GM19035 (cell line): ENCODE results near the gene COLQ.

ENCODE experiments used
- ATAC-seq: cut with Tn5 transposase; IDR thresholded peaks from one replicate; pipeline ENCODE4 v1.9.1; 2021; ENCODE audit not compliant: unreplicated experiment

Gene COLQ

GRCh38 chr3:15520804-15521572 is 518 bp downstream of the COLQ start:
- no peak for ATAC-seq

- no peak for ATAC-seq
Measured at GRCh38 chr3:15520185-15520584, 1.3 kb downstream of the COLQ start.

GRCh38 chr3:15519096-15519495 is 2.4 kb downstream of the COLQ start:
- no peak for ATAC-seq

GRCh38 chr3:15514663-15515340 is 6.7 kb downstream of the COLQ start:
- no peak for ATAC-seq

- no peak for ATAC-seq
Measured at GRCh38 chr3:15513810-15514662, 7.5 kb downstream of the COLQ start.

GRCh38 chr3:15513116-15513515 is 8.4 kb downstream of the COLQ start:
- no peak for ATAC-seq

GRCh38 chr3:15512166-15512565 is 9.3 kb downstream of the COLQ start:
- ATAC-seq, result no peak

- ATAC-seq, result no peak
Measured at GRCh38 chr3:15511156-15511555, 10.3 kb downstream of the COLQ start.

- no peak for ATAC-seq
Measured at GRCh38 chr3:15510493-15510892, 11.0 kb downstream of the COLQ start.

- ATAC-seq, result no peak
Measured at GRCh38 chr3:15506571-15506970, 14.9 kb downstream of the COLQ start.

GRCh38 chr3:15505479-15506165 is 15.9 kb downstream of the COLQ start:
- ATAC-seq, result no peak

- no peak for ATAC-seq
Measured at GRCh38 chr3:15502616-15503015, 18.9 kb downstream of the COLQ start.

- no peak for ATAC-seq
Measured at GRCh38 chr3:15501126-15501525, 20.4 kb downstream of the COLQ start.

GRCh38 chr3:15500107-15500724 is 21.3 kb downstream of the COLQ start:
- ATAC-seq, result no peak

GRCh38 chr3:15499536-15499935 is 22.0 kb downstream of the COLQ start:
- no peak for ATAC-seq

GRCh38 chr3:15498431-15499214 is 22.9 kb downstream of the COLQ start:
- ATAC-seq, result no peak

- no peak for ATAC-seq
Measured at GRCh38 chr3:15497964-15498363, 23.5 kb downstream of the COLQ start.

- ATAC-seq, result no peak
Measured at GRCh38 chr3:15496341-15496664, 25.2 kb downstream of the COLQ start.

GRCh38 chr3:15495461-15496340 is 25.8 kb downstream of the COLQ start:
- ATAC-seq, result no peak
